COLO668 (cell line): Measurements from ENCODE around the gene UVRAG.

Experiments used
- DNase-seq: peaks from one replicate; lab custom pipeline; 2025; ENCODE audit not compliant: unreplicated experiment; lab: John Stamatoyannopoulos, UW

Gene UVRAG

GRCh38 chr11:75783416-75784084 is 31.5 kb upstream of the UVRAG start:
- no peak for DNase-seq

GRCh38 chr11:75784085-75784478 is 30.9 kb upstream of the UVRAG start:
- no peak for DNase-seq

- DNase-seq = no peak
Measured at GRCh38 chr11:75784506-75784905, 30.5 kb upstream of the UVRAG start.

GRCh38 chr11:75785187-75785586 is 29.8 kb upstream of the UVRAG start:
- DNase-seq = no peak

GRCh38 chr11:75786101-75786736 is 28.8 kb upstream of the UVRAG start:
- DNase-seq = peak; percentile 85

GRCh38 chr11:75789521-75789920 is 25.5 kb upstream of the UVRAG start:
- DNase-seq = no peak

GRCh38 chr11:75790986-75791385 is 24.0 kb upstream of the UVRAG start:
- no peak for DNase-seq

GRCh38 chr11:75792127-75792731 is 22.8 kb upstream of the UVRAG start:
- DNase-seq = no peak

GRCh38 chr11:75792997-75793800 is 21.8 kb upstream of the UVRAG start:
- no peak for DNase-seq

- DNase-seq = no peak
Measured at GRCh38 chr11:75793966-75794365, 21.0 kb upstream of the UVRAG start.

GRCh38 chr11:75795276-75796090 is 19.5 kb upstream of the UVRAG start:
- no peak for DNase-seq

GRCh38 chr11:75796091-75796435 is 18.9 kb upstream of the UVRAG start:
- DNase-seq = no peak

GRCh38 chr11:75797116-75797515 is 17.9 kb upstream of the UVRAG start:
- DNase-seq = no peak

GRCh38 chr11:75797792-75798191 is 17.2 kb upstream of the UVRAG start:
- no peak for DNase-seq

GRCh38 chr11:75800136-75800675 is 14.8 kb upstream of the UVRAG start:
- no peak for DNase-seq

GRCh38 chr11:75800728-75801361 is 14.2 kb upstream of the UVRAG start:
- no peak for DNase-seq

GRCh38 chr11:75801362-75802020 is 13.5 kb upstream of the UVRAG start:
- DNase-seq = no peak

- DNase-seq = no peak
Measured at GRCh38 chr11:75802021-75802912, 12.7 kb upstream of the UVRAG start.
